Measurements from ENCODE around the gene CHMP4A.

GRCh38 chr14:24260026-24260779 lies 46.9 kb upstream of the CHMP4A start:
- TF ChIP-seq CTCF (IDR thresholded peaks at IDR 0.05) (no peak), EZH2 (IDR thresholded peaks at IDR 0.05; ENCODE audit: borderline replicate concordance, insufficient read depth, low read depth, low read length, poor library complexity, severe bottlenecking) (no peak)

Data from B cell (primary cell).